ENCODE data around the gene ACTN2.

DNA sequence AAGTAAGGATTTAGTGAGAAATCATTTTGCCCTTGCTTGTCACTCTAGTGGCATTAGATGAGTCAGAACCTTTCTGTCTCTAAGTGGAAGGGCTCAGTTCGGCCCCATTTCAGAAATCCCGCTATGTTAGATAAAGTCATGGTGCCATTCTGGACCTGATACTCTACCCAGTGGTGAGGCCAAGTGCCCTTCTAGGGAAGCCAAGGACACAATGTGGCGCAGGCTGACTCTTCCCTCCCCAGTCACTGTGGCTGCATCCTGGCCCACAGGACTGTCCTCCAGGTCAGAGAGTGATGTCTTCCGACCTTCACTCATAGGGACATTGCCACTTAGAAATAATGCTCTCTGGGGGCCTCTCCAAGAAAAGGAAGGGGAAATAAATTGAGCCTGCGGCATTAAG is 60.5 kb downstream of the ACTN2 start:
- TF ChIP-seq, protein P1, sequence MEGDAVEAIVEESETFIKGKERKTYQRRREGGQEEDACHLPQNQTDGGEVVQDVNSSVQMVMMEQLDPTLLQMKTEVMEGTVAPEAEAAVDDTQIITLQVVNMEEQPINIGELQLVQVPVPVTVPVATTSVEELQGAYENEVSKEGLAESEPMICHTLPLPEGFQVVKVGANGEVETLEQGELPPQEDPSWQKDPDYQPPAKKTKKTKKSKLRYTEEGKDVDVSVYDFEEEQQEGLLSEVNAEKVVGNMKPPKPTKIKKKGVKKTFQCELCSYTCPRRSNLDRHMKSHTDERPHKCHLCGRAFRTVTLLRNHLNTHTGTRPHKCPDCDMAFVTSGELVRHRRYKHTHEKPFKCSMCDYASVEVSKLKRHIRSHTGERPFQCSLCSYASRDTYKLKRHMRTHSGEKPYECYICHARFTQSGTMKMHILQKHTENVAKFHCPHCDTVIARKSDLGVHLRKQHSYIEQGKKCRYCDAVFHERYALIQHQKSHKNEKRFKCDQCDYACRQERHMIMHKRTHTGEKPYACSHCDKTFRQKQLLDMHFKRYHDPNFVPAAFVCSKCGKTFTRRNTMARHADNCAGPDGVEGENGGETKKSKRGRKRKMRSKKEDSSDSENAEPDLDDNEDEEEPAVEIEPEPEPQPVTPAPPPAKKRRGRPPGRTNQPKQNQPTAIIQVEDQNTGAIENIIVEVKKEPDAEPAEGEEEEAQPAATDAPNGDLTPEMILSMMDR (conservative IDR thresholded peaks at IDR 0.05; ENCODE audit: low read length), result no peak
- no peak for TF ChIP-seq EZH2phosphoT487 (IDR thresholded peaks at IDR 0.05; ENCODE audit: borderline replicate concordance)

Data from Loucy (cell line).